Measurements from ENCODE around the gene ANKRD44.

DNA sequence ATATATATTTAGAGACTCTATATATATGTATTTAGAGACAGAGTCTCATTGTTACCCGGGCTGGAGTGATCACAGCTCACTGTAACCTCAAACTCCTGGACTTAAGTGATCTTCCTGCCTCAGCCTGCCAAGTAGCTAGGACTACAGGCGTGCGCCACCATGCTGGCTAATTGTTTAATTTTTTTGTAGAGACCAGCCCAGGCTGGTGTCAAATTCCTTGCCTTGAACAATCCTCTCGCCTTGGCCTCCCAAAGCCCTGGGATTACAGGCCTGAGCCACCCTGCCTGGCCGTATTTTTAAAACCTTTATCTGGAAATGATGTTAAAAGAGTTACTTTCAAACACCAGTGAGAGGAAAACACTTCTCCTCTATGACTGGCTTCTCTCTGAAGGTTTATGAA is 353.1 kb downstream of the ANKRD44 start:
- TF ChIP-seq TAF1 (IDR thresholded peaks at IDR 0.05; ENCODE audit: borderline replicate concordance, insufficient read depth, low read length) (no peak), POLR2AphosphoS5 (IDR thresholded peaks at IDR 0.05; ENCODE audit: low read depth, low read length) (no peak)

All from PFSK-1 (cell line).